Thyroid gland (tissue), 4 donors: ENCODE results near the gene ZNF556. TPM values are rescaled to one million over a fixed set of nuclear protein-coding genes. Genes with fewer than 3 reads are reported as not detected.

Source experiments
- DNase-seq, 2 donors: peaks; one replicate each; pipeline ENCODE4 v3.0.0-alpha.2; 2019
- H3K27ac ChIP-seq, 3 donors: fragments of 200-600 bp; sonication (generic); 1 replicate in 2 of 3; 2 replicates in 1 of 3; pipeline ENCODE4 v1.5.1; 2016 to 2019; ENCODE audit warnings: mild to moderate bottlenecking in 1 of 3, moderate library complexity in 1 of 3
- H3K27me3 ChIP-seq: fragments of 200-600 bp; sonication (generic); one replicate; pipeline ENCODE4 v1.5.1; 2019
- H3K36me3 ChIP-seq, 2 donors: fragments of 200-600 bp; sonication (generic); one replicate each; pipeline ENCODE4 v1.5.1; 2016 to 2019
- H3K4me1 ChIP-seq, 2 donors: fragments of 200-600 bp; sonication (generic); one replicate each; pipeline ENCODE4 v1.5.1; 2017 to 2019
- H3K4me3 ChIP-seq, 3 donors: fragments of 200-600 bp; sonication (generic); replicated peaks in 1 of 3; 1 replicate in 2 of 3; 2 replicates in 1 of 3; pipeline ENCODE4 v1.5.1; 2016; ENCODE audit warnings: mild to moderate bottlenecking in 1 of 3
- H3K9me3 ChIP-seq: fragments of 200-600 bp; sonication (generic); one replicate; pipeline ENCODE4 v1.5.1; 2017
- POLR2A ChIP-seq, 2 donors: fragments of 450-650 bp; IDR thresholded peaks; one replicate each; pipeline ENCODE4 v1.6.1; 2017; ENCODE audit warnings: antibody characterized with exemption in 2 of 2, mild to moderate bottlenecking in 2 of 2, moderate library complexity in 1 of 2
- WGBS, 2 donors: methylation state at CpG; one replicate each; pipeline ENCODE4 v1.1.5; 2017; 5-methylcytosine and 5-hydroxymethylcytosine counted together
- intact Hi-C: fragments of 100-400 bp; cut with DNase I; formaldehyde crosslinking; loops from one replicate; pipeline ENCODE4 v1.15.1; 2023
- total RNA-seq, 4 donors: library from RNA; depleted of rRNA; stranded (reverse); fragments of >200 nt; gene quantifications; one replicate each; pipeline ENCODE4 v1.2.3, GENCODE V29; 2016
- TF ChIP-seq, protein P1 (sequence below), 6 experiments: fragments of 200-600 bp in 3 of 6; fragments of 450-650 bp in 3 of 6; sonication (generic) in 3 of 6; IDR thresholded peaks; one replicate each; pipeline ENCODE4 v1.5.1; 2016 to 2019; ENCODE audit warnings: antibody characterized with exemption in 6 of 6, mild to moderate bottlenecking in 2 of 6, inconsistent platforms in 1 of 6, moderate library complexity in 1 of 6

ZNF556 gene
- total RNA-seq, 4 donors from 2014 or later = not detected

DNA sequence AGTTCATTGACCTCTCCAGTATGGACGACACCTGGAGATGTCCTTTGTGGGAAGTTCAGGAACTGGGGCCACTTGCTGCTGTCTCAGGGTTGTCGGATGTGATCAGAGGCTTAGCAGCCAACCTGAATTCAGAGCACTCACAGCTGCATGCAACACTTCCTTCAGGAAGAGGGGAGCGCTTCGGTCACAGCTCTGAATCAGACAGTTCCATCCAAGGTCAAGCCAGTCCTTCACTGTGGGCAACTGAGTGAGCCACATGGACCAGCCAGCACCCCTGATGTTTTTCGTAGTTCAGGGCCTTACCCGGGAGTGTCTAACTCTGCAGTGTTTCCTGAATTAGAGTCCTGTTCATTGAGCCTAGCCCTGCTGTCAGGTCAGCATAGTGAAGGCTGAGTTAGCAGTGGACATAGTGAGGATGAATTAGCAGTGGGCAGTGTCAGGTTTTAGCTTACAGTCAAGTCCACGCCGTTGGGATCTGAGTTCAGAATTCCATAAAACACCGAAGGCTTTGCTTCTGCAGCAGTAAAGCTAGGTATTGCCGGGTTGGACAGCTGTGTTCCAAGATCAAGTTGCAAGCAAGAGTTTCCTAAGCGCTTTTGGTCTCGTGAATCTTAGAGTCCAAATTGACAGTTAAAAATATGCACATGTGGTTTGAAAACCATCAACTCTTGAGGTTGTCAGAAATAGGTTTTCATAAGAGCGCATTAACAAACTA, 20.8 kb upstream of the ZNF556 start:
- DNase-seq = no peak
- intact Hi-C loops = no loop called here
- Histone ChIP-seq H3K9me3 (no peaks in the 10 kb centered on the region), H3K27me3 (no peaks in the 10 kb centered on the region), H3K36me3 (peaks cover 7 to 9% of the 10 kb centered on the region in 2 donors), H3K4me3 (no peak overlapping the region), H3K4me1 (peaks cover 8 to 14% of the 10 kb centered on the region in 2 donors), H3K27ac (no peak overlapping the region)
- WGBS, 2 donors = 85 to 89% methylated on average over 11 to 13 of the region's 13 CpGs
- TF ChIP-seq, protein P1, sequence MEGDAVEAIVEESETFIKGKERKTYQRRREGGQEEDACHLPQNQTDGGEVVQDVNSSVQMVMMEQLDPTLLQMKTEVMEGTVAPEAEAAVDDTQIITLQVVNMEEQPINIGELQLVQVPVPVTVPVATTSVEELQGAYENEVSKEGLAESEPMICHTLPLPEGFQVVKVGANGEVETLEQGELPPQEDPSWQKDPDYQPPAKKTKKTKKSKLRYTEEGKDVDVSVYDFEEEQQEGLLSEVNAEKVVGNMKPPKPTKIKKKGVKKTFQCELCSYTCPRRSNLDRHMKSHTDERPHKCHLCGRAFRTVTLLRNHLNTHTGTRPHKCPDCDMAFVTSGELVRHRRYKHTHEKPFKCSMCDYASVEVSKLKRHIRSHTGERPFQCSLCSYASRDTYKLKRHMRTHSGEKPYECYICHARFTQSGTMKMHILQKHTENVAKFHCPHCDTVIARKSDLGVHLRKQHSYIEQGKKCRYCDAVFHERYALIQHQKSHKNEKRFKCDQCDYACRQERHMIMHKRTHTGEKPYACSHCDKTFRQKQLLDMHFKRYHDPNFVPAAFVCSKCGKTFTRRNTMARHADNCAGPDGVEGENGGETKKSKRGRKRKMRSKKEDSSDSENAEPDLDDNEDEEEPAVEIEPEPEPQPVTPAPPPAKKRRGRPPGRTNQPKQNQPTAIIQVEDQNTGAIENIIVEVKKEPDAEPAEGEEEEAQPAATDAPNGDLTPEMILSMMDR (IDR thresholded peaks at IDR 0.05) = no peak
- TF ChIP-seq POLR2A (IDR thresholded peaks at IDR 0.05) = no peak

DNA sequence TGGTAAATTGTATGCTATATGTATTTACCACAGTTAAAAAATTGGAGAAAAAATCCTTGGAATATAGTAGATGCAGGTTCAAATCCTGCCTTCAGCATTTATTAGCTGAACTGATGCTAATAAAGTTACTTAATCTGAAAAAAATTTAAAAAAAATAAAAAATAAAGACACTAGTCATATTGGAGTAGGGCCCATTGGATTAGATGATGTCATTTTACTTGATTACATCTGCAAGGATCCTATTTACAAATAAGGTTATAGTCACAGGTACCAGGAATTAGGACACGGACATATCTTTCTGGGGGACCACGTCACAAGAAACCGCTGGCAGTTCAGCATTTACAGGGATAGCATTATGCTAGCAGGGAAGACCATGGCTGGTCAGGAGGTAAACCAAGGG, 19.6 kb upstream of the ZNF556 start:
- TF ChIP-seq POLR2A (IDR thresholded peaks at IDR 0.05) = no peak
- TF ChIP-seq, protein P1 (IDR thresholded peaks at IDR 0.05) = no peak
- DNase-seq = no peak
- Histone ChIP-seq H3K27ac (no peak overlapping the region), H3K4me3 (no peak overlapping the region), H3K36me3 (peaks cover 18 to 21% of the 10 kb centered on the region in 2 donors), H3K4me1 (peaks cover 3 to 8% of the 10 kb centered on the region in 2 donors), H3K27me3 (no peaks in the 10 kb centered on the region), H3K9me3 (no peaks in the 10 kb centered on the region)
- WGBS, 2 donors = 94 to 96% methylated on average over 3 of the region's 3 CpGs
- intact Hi-C loops = no loop called here

DNA sequence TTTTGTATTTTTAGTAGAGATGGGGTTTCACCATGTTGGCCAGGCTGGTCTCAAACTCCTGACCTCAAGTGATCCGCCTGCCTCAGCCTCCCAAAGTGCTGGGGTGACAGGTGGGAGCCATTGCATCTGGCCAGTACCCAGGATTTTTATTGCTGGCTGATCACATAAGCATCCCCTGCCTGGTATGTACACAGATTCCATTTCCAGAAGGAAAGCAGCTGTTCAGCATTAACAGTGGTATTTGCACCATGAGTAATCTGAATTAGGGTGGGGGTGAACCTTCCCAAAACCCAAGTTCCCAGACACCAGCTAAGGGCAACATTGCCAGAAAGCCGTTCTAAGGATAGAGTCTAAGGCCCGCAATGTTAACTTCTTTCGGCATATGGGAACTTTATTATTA, 18.5 kb upstream of the ZNF556 start:
- intact Hi-C loops = no loop called here
- peaks cover 0 to 2% of the 10 kb centered on the region in 2 donors for H3K4me1 ChIP-seq
- DNase-seq = no peak
- no peaks in the 10 kb centered on the region for H3K27me3 ChIP-seq
- H3K4me3 ChIP-seq = no peak overlapping the region
- no peak overlapping the region for H3K27ac ChIP-seq
- H3K9me3 ChIP-seq = no peaks in the 10 kb centered on the region
- TF ChIP-seq, protein P1 (IDR thresholded peaks at IDR 0.05) = no peak
- TF ChIP-seq POLR2A (IDR thresholded peaks at IDR 0.05) = no peak
- WGBS, 2 donors = 86 to 89% methylated on average over 4 of the region's 4 CpGs
- peaks cover 30 to 32% of the 10 kb centered on the region in 2 donors for H3K36me3 ChIP-seq

DNA sequence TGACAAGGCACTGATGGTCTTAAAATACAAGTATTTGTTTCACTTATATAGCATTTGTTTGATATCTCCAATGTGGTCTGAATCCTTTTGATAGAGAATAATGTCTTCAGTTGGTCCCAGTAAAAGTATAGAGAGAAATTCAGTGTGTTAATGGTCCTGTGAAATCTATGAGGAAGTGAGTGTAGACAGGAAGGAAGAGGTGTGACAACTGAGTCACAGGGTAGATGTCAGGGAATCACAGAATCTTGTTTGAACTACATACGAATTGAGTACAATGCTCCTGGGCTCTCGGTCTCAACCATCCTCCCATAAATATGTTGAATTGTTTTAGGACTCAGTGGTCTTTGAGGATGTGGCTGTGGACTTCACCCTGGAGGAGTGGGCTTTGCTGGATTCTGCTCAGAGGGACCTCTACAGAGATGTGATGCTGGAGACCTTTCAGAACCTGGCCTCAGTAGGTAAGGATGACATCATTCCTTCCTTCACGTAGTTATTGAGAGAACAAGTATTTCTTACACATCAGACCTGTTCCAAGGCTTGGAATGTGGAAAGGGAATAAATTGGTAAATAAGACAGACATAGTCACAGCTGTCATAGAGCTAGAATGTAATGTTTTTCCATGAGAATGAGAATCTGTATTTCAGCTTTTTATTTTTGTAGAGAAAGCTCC, 16.7 kb upstream of the ZNF556 start:
- Histone ChIP-seq H3K9me3 (no peaks in the 10 kb centered on the region), H3K4me1 (no peaks in the 10 kb centered on the region), H3K27ac (no peak overlapping the region), H3K36me3 (peaks cover 35 to 37% of the 10 kb centered on the region in 2 donors), H3K4me3 (no peak overlapping the region), H3K27me3 (no peaks in the 10 kb centered on the region)
- no peak for TF ChIP-seq POLR2A (IDR thresholded peaks at IDR 0.05)
- TF ChIP-seq, protein P1 (IDR thresholded peaks at IDR 0.05) = no peak
- intact Hi-C loops = no loop called here
- WGBS, 2 donors = 91 to 96% methylated on average over 3 of the region's 3 CpGs
- DNase-seq = no peak

DNA sequence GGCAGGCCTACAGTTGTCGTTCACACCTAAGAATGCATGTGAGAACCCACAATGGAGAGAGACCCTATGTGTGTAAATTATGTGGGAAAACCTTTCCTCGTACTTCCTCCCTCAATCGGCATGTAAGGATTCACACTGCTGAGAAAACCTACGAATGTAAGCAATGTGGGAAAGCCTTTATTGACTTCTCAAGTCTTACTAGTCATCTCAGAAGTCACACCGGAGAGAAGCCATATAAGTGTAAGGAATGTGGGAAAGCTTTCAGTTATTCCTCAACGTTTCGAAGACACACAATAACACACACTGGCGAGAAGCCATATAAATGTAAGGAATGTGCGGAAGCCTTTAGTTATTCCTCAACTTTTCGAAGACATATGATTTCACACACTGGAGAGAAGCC, 14.5 kb upstream of the ZNF556 start:
- no peak overlapping the region for H3K4me3 ChIP-seq
- H3K9me3 ChIP-seq = no peaks in the 10 kb centered on the region
- TF ChIP-seq POLR2A (IDR thresholded peaks at IDR 0.05) = no peak
- TF ChIP-seq, protein P1 (IDR thresholded peaks at IDR 0.05) = no peak
- no peak for DNase-seq
- 97 to 98% methylated on average over 10 of the region's 10 CpGs for WGBS, 2 donors
- no peaks in the 10 kb centered on the region for H3K4me1 ChIP-seq
- intact Hi-C loops = no loop called here
- H3K36me3 ChIP-seq = peaks cover 35 to 37% of the 10 kb centered on the region in 2 donors
- no peaks in the 10 kb centered on the region for H3K27me3 ChIP-seq
- H3K27ac ChIP-seq = no peak overlapping the region
